CMK (cell line): ENCODE measurements around the gene PRR22.
"Not testable (repeated sequence)": the region's sequence is repeated elsewhere in the genome, so short reads cannot be mapped to it uniquely, and the experiment has no call there.

Experiments
- DNase-seq: peaks from one replicate; pipeline ENCODE4 v3.0.0-alpha.2; 2010; ENCODE audit warnings: low read depth

The PRR22 gene

GRCh38 chr19:5790559-5791520 lies 6.3 kb upstream of the PRR22 start, which contains the start of gene DUS3L:
Gene DUS3L, minus strand, starts transcription at chr19:5791163. Its CDS starts 22 bp downstream, at chr19:5791141.
- DNase-seq: peak; percentile 96

- no peak for DNase-seq
These were observed 5.5 kb upstream of the PRR22 start for GRCh38 chr19:5789886-5790558.

GRCh38 chr19:5789351-5789761 lies 4.8 kb upstream of the PRR22 start:
- DNase-seq: no peak

DNA sequence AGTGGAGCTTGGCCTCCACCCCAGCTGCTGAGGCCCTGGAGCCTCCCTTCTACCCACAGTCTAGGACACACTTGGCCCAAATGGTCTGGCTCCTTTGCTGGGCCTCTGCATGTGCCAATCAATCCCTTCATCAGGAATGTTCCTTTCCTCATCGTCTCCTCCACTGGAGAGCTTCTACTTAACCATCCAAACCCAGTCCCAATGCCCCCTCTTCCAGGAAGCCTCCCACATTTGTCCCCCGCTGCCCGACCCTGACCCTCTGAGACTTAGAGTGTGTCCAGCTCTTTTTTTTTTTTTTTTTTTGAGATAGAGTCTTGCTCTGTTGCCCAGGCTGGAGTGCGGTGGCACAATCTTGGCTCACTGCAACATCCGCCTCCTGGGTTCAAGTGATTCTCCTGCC lies 3.9 kb upstream of the PRR22 start:
- DNase-seq: no peak

DNA sequence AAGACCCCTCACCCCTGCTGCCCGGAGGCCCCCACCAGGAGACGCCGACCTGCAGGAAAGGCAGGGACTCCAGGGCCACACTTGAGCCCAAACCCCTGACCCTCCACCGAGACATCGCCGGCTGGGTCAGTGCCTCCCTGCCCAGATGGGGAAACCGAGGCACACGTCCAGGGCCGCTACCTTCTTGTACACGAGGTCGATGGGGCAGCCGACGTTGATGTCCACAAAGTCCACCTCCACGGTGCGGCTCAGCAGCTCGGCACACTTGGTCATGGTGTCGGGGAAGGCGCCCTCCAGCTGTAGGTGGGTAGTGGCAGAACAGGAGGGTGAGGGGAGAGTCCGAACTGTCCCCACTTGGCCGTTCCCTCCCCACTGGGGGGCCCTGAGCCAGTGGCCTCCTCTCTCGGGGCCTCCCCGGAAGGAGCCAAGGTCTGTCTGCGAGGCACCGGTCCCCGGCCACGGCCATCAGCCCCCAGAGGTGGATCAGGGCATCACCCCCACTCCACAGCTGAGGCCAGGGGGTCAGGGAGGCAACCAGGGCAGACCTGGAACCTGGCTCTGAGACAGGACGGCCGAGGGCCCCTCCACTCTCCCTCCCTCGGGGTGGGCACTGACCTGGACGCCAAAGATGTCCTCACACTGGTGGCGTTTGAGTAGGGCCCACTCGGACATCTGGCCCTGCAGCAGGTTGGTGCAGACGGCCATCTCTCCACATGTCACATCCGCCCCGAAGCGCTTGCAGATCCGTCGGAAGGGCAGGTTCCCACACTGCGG lies 3.0 kb upstream of the PRR22 start:
- no peak for DNase-seq

DNA sequence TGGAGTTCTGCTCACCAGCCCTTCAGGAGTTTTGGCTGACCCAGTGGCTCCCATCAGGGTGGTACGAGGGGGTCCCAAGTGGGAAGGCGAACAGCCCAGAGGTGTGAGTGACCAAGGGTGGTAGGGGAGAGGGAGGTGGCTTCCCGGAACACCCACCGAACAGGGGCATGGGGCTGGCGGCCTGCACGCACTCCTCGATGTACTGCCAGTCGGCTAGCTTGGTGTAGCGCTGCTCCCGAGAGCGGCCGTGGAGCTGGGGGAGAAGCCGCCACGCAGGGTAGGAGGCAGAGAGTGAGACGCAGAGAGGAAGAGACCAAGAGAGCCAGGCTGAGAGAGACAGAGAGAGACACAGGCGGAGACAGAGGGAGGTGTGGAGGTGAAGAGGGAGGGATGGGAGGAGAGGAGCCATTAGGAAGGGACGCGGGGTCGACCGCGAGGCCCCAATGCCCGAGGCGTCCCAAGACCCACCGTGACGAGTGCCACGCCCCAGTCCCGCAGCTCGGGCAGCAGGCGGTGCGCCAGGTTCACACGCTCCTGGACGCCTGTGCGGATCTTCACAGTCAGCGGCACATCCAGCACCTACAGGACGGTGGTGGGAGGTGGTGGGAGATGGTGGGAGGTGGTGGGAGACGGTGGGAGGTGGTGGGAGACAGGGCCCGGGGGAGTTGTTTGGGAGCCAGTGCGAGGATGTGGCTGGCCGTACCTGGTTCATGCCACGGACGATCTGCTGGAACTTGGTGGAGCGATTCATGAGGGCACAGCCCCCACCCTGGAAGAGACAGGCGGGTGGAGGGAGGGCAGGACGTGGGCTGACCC lies 2.3 kb upstream of the PRR22 start:
- no peak for DNase-seq

GRCh38 chr19:5785423-5785822 lies 877 bp upstream of the PRR22 start:
- no peak for DNase-seq

- DNase-seq: no peak
These were observed 1.3 kb downstream of the PRR22 start for GRCh38 chr19:5782945-5783919.

DNA sequence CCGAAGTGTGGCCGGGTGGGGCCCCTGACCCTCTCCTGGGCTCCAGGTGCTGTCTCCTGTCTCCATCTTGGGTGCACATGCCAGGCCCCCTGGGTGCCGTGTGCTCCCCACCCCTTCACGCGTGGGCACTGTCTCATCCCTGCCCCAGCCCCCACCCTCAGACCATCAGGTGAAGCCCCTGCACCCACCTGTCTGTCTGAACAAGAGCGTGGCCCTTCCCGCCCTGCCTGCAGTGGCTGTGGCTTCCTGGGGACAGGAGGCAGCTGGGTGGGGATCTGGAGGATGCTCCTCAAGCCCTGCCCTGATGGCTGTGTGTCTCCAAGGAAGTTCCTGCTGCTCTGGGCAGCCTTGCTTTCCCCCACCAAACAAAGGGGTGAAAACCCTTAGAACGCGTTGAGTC lies 2.2 kb downstream of the PRR22 start:
- no peak for DNase-seq

GRCh38 chr19:5780916-5781315 lies 3.6 kb downstream of the PRR22 start:
- not testable (repeated sequence) for DNase-seq

- no peak for DNase-seq
These were observed 6.1 kb downstream of the PRR22 start for GRCh38 chr19:5778402-5778801.

DNA sequence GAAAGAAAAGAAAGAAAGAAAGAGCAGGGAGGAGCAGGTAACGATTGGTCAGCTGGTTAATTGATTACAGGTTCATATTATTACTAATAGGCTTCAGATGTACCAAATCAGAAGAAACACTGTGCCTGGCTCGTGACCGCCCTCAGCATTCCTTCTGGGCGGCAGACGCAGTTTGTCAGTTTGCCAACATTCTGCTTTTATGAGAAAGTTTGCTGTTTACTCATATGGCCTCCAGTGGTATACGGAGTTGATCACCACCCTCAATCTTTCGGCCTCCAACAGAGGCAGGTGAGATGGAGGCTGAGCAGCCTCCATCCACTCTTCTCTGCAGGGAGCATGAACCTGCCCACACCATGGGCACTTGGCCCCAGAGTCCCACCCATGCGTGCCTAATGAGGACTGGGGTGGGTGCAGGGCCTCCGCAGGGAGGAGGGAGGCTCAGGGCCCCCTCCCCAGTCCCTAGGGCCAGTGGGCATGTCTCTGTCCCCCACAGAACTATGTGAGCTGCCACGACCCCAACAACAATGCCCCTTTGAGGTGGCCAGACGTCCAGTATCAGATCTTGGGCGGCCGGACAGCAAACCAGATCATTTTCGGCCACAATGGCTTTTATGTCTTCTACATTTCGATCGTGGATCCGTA lies 8.8 kb downstream of the PRR22 start:
- no peak for DNase-seq

GRCh38 chr19:5774921-5775320 lies 9.6 kb downstream of the PRR22 start:
- DNase-seq: no peak

GRCh38 chr19:5773276-5773675 lies 11.3 kb downstream of the PRR22 start:
- no peak for DNase-seq

DNA sequence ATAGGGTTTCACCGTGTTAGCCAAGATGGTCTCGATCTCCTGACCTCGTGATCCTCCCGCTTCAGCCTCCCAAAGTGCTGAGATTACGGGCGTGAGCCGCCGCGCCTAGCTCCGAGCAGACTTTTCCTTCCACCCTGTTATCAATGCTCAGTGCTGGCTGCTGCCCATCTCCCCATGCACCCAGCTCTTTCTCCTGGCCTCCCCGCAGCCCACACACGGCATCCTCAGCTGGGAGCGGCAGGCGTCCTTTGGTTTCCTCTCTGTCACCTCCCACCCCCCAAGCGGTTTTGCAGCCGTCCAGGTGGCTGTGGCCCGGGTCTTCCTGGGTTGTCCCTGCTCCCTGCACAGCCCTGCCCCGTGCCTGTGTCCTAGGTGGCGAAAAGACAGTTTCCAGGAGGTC lies 12.1 kb downstream of the PRR22 start:
- DNase-seq: no peak

DNA sequence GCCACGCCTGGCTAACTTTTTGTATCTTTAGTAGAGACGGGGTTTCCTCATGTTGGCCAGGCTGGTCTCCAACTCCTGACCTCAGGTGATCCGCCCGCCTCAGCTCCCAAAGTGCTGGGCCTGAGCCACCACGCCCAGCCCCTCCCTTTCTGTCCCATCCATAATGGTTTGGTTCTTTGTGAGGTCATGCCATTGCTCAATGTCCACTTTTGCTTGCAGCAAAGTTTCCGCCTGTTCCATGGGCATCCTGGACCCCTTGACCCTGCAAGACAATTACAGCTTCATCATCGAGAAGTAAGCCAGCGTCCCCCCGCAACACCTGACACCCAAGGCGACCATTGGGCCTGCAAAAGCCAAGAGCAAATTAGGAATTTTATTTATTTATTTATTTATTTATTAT lies 16.6 kb downstream of the PRR22 start:
- DNase-seq: no peak

DNA sequence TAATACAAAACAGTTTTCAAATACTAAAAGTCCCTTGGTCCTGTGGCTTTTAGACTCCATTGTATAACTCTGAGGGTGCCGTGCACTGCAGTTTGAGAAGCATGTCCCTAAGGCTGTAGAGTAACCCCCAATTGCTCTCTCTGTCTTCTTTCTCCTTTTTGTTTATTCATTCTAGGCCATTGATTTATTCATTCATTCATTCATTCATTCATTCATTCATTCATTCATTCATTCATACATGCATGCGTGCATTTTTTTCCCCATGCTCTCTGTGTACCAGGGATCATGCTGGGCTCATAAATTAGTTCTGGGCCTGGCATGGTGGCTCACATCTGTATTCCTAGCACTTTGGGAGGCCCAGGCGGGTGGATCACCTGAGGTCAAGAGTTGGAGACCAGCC lies 19.3 kb downstream of the PRR22 start:
- DNase-seq: no peak

GRCh38 chr19:5762608-5763217 lies 21.8 kb downstream of the PRR22 start:
- no peak for DNase-seq

- no peak for DNase-seq
These were observed 30.8 kb downstream of the PRR22 start for GRCh38 chr19:5753743-5754142.
